HG03060 (cell line): ENCODE results near the gene ZMIZ1.

Source experiments
- ATAC-seq: cut with Tn5 transposase; IDR thresholded peaks from one replicate; pipeline ENCODE4 v1.9.1; 2021; ENCODE audit warnings: low read depth, moderate number of reproducible peaks; ENCODE audit not compliant: unreplicated experiment

ZMIZ1 gene

GRCh38 chr10:79077488-79078173 lies 8.9 kb downstream of the ZMIZ1 start:
- ATAC-seq, result no peak

DNA sequence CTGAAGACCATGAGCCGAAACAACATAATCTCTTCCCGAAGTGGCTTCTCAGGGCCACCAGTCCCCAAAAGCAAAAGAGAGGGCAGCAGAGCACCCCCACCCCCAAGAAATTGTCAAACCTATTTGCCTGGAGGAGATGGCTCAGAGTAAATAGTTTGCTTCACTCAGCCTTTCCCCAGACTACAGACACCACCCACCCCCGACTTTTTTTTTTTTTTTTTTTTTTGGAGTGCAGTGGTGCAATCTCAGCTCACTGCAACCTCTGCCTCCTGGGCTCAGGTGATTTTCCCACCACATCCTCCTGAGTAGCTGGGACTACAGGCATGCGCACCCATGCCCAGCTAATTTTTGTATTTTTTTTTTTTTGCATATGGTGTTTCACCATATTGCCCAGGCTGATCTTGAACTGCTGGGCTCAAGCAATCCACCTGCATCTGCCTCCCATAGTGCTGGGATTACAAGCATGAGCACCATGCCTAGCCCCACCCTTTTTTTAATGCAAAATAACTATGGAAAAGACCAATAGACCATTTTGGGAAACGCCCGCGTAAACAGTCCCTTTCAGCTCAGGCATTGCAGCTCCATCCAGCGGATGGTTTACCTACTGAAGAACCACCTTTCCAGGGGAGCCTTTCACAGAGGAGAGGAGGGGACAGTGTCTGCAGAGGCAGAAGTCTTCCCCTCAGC lies 9.7 kb downstream of the ZMIZ1 start:
- no peak for ATAC-seq

GRCh38 chr10:79079054-79079397 lies 10.3 kb downstream of the ZMIZ1 start:
- ATAC-seq, result no peak

DNA sequence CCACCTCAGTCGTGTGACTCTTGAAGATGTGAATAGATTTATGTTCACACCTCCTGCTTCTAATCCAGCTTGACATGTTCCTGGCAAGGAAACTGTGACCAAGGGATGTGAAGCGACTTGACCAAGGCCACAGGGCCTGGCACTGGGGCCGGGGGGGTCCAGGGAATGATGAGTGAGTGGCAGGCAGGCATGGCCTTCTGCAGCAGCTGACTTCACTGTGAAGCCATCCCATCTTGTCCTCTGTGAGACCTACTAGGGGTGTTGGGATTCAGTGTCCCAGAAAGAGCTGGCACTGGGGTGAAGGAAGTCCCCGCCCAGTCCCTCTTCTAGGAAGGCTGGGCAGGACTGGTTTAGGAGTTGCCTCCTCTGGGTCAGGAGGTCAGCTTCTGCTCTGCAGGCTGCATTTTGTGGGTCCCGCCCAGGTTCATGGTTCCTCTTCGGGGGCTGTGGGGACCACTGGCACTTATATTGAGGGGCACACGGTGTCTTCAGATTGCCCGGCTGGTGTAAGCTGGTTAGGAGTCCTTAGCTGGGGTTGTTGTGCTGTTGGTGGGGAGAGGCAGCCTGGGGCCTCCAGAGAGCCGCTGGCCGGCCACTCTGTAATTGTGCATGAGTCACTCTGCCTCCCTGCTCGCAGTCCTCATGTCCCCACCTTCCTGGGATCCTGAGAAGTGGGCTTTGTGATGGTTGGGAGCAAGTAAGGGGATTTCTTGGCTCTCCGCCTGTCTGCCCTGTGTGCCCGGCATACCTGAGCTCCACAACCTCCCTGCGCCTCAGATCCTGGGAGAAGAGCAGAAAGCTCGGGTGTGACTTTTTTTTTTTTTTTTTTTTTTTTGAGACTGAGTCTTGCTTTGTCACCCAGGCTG lies 11.0 kb downstream of the ZMIZ1 start:
- no peak for ATAC-seq

GRCh38 chr10:79081353-79082034 lies 12.7 kb downstream of the ZMIZ1 start:
- no peak for ATAC-seq

- no peak for ATAC-seq
Observed at GRCh38 chr10:79082035-79082373, 13.2 kb downstream of the ZMIZ1 start.

- ATAC-seq, result no peak
Observed at GRCh38 chr10:79082631-79083596, 14.1 kb downstream of the ZMIZ1 start.

- no peak for ATAC-seq
Observed at GRCh38 chr10:79084012-79084971, 15.5 kb downstream of the ZMIZ1 start.

DNA sequence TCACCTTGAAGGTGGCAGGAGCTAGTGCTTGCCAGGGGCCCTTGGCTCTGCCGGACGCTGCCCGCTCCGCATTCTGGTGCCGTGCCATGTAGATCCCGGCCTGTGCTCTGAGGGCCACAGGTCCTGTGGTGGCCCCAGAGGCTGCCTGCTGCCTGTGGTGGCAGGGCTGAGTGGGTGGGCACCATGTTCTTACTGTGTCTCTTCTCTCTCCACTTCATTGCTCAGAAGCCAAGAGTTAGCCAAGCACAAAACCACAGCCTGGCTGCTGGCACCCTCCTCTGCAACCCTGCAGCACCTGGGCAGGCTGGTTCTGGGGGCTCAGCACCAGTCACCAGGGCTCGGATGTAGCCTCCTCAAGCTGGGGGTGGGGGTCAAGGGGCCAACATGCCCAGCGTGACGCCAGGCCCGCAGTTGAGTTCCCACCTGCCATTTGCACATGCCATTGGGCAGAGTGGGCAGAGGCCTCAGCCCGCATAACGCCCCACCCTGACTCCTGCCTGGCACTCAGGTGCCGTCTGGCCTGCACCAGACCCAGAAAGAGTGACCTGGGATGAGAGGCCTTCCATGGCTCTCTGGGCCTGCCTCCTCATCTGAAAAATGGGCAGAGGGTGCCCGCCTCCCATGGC lies 16.3 kb downstream of the ZMIZ1 start:
- ATAC-seq, result no peak

DNA sequence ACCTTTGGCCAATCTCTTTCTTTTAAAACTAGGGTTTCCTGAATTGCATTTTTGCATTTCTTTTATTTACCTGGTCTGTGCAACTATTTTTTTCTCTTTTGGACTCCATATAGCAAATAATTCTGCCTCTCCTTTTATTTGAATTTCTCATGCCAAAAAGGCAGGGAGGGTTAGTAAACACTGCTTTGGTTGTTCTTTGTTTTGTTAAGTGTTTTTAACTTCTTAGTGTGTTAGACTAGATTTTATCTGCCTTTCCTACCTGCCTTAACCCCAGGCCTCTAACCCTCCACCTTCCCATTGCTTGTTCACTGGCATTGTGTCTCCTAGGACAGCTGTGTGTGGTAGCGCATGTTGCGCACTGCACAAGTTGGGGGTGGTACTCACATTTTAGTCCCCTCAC lies 18.1 kb downstream of the ZMIZ1 start:
- ATAC-seq, result no peak

- ATAC-seq, result no peak
Observed at GRCh38 chr10:79087721-79088120, 19.0 kb downstream of the ZMIZ1 start.

GRCh38 chr10:79088176-79088575 lies 19.4 kb downstream of the ZMIZ1 start:
- no peak for ATAC-seq

DNA sequence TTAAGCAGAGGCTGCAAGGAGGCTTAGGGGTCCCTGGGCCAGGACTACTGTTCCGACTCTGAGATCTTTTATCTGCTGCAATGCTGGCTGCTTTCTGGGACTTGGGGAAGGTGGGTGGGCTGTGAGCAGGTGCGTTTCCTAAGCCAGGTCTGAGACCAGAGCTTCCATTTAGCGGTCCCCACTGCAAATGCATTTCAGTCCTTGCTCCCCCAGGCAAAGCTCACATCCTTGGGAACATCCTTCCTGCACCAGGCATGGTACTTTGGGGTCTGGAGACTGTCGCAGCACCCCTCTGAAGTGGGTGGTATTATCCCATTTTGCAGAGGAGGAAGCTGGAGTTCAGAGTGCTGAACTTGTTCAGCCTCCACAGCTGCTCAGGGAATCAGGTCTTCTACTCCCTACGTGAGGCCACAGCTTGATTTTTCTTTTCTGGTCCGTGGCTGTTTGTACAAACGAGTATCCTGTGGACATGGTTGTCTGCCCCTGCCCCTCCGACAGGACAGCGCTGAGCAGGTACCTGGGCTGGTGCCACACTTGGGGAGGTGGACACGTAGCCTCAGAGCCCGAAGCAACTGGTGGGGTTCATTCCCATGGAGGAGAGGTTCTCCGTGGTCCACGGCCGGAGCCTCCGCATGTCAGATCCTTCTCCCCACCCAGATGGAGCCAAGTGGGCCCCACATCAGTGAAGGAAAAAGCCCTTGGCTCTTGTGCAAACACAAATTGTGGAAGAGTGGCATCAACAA lies 20.0 kb downstream of the ZMIZ1 start:
- ATAC-seq, result no peak

- no peak for ATAC-seq
Observed at GRCh38 chr10:79089632-79090031, 20.9 kb downstream of the ZMIZ1 start.

GRCh38 chr10:79090134-79090803 lies 21.5 kb downstream of the ZMIZ1 start:
- no peak for ATAC-seq

GRCh38 chr10:79092292-79092896 lies 23.6 kb downstream of the ZMIZ1 start:
- ATAC-seq, result no peak
